ENCODE data around the gene NIT1. TPM values are rescaled to one million over a fixed set of nuclear protein-coding genes. Genes with fewer than 3 reads are reported as not detected.

The NIT1 gene
- total and polyA plus RNA-seq, 2 of the 13 experiments (the other 11 are each of a cell fraction or from before 2014, with no cell fraction given), result 22.7 to 31.0 TPM

DNA sequence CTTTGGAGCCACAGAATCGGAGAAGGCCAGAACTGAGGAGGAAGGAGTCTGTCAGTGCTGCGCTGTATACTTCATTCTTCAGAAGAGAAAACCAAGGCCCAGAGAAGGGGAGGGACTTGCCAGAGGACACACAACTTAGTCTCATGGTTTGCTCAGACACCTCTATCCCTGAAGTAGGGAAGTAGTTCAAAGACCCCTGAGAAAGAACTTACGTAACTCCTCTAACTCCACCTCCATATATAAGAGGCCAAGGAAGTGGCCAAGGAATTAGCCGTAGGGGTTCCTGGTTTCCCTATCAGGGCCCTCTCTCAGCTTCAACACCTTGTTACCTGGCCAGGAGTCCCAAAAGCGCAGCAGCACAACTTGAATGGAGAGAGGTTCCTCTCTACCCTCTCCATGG lies 28.0 kb upstream of the NIT1 start (continued):
- TF ChIP-seq, protein P1, sequence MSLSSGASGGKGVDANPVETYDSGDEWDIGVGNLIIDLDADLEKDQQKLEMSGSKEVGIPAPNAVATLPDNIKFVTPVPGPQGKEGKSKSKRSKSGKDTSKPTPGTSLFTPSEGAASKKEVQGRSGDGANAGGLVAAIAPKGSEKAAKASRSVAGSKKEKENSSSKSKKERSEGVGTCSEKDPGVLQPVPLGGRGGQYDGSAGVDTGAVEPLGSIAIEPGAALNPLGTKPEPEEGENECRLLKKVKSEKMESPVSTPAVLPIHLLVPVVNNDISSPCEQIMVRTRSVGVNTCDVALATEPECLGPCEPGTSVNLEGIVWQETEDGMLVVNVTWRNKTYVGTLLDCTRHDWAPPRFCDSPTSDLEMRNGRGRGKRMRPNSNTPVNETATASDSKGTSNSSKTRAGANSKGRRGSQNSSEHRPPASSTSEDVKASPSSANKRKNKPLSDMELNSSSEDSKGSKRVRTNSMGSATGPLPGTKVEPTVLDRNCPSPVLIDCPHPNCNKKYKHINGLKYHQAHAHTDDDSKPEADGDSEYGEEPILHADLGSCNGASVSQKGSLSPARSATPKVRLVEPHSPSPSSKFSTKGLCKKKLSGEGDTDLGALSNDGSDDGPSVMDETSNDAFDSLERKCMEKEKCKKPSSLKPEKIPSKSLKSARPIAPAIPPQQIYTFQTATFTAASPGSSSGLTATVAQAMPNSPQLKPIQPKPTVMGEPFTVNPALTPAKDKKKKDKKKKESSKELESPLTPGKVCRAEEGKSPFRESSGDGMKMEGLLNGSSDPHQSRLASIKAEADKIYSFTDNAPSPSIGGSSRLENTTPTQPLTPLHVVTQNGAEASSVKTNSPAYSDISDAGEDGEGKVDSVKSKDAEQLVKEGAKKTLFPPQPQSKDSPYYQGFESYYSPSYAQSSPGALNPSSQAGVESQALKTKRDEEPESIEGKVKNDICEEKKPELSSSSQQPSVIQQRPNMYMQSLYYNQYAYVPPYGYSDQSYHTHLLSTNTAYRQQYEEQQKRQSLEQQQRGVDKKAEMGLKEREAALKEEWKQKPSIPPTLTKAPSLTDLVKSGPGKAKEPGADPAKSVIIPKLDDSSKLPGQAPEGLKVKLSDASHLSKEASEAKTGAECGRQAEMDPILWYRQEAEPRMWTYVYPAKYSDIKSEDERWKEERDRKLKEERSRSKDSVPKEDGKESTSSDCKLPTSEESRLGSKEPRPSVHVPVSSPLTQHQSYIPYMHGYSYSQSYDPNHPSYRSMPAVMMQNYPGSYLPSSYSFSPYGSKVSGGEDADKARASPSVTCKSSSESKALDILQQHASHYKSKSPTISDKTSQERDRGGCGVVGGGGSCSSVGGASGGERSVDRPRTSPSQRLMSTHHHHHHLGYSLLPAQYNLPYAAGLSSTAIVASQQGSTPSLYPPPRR (CRISPR knock-in tag; IDR thresholded peaks at IDR 0.05; ENCODE audit: borderline replicate concordance), result no peak
- TF ChIP-seq ZNF605 (CRISPR knock-in tag; IDR thresholded peaks at IDR 0.05) (no peak), NONO (IDR thresholded peaks at IDR 0.05) (no peak), NONO (CRISPR knock-in tag; conservative IDR thresholded peaks at IDR 0.05) (no peak), FLYWCH1 (CRISPR knock-in tag; IDR thresholded peaks at IDR 0.05) (no peak), YY1 (IDR thresholded peaks at IDR 0.05; ENCODE audit: insufficient read depth, insufficient replicate concordance, low read depth, low read length) (no peak)

DNA sequence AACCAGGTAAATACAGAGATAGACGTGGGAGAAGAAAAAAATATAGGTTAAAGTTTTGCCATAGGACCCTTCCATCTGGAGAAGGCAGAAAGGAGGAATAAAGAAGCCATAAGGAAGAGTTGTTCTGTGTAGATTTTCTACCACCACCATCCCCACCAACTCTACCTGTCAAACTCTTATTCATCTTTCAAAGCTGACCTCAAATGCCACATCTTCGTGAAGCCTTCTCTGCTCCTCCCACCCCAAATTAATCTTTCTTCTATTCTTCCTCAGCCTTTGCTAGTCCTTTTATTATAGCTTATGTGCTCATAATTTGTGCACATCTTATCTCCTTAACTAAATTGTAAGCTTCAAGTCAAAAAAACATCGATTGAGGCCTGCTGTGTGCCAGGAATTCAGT lies 27.3 kb upstream of the NIT1 start:
- Histone ChIP-seq H2AFZ (ENCODE audit: low read length) (no peak overlapping the region), H3K4me1 (ENCODE audit: insufficient read depth, low read length) (peaks cover 21% of the 10 kb centered on the region), H3K36me3 (replicated peaks in 1 of 2; ENCODE audit: control insufficient read depth in 1 of 2, insufficient read depth in 2 of 2, low read length in 2 of 2) (no peaks in the 10 kb centered on the region), H3K9me3 (ENCODE audit: low read length) (no peaks in the 10 kb centered on the region), H3K4me3 (replicated peaks in 1 of 3; ENCODE audit: insufficient read depth in 1 of 3, low read depth in 2 of 3, low read length in 3 of 3) (no peak overlapping the region), H3K27ac (ENCODE audit: extremely low read length, insufficient read depth, low read length) (no peak overlapping the region), H3K79me2 (ENCODE audit: insufficient read depth, low read length) (no peaks in the 10 kb centered on the region), H3K9ac (ENCODE audit: insufficient read depth, low read depth, low read length) (no peak overlapping the region), H4K20me1 (ENCODE audit: insufficient read depth, low read length) (no peaks in the 10 kb centered on the region), H3K4me2 (ENCODE audit: low read depth, low read length) (no peak overlapping the region), H3K27me3 (ENCODE audit: control insufficient read depth in 1 of 2, insufficient read depth in 2 of 2, low read length in 2 of 2) (peaks cover 3 to 42% of the 10 kb centered on the region in 2 experiments; a peak in 3 of 5 replicates)
- 12% methylated on average over 3 of the region's 3 CpGs for WGBS (ENCODE audit: low lambda C conversion rate)
- in situ Hi-C loops (cut with HindIII; ENCODE audit: extremely low pct_ligation_motif_present, low pct_unique_long_range_greater_than_20kb), result loop anchor here (10.0 kb wide), 1 partner anchor 96 kb away; no protein-coding TSS in a partner anchor
- CTCF ChIA-PET (ENCODE audit: low intra/inter-chr PET ratio, low total read pairs), result no interaction called here
- intact Hi-C loops (cut with micrococcal nuclease; ENCODE audit: unreplicated experiment), result no loop called here
- FAIRE-seq (no peak), DNase-seq (ENCODE audit: low spot score) (no peak), ATAC-seq (no peak)
- TF ChIP-seq PAWR (CRISPR knock-in tag; IDR thresholded peaks at IDR 0.05; ENCODE audit: borderline replicate concordance), result no peak
- POLR2A ChIA-PET, result no interaction called here
- no TSS peak for BruUV-seq (replicated peaks)
